ENCODE measurements around the gene HHEX.

The HHEX gene

DNA sequence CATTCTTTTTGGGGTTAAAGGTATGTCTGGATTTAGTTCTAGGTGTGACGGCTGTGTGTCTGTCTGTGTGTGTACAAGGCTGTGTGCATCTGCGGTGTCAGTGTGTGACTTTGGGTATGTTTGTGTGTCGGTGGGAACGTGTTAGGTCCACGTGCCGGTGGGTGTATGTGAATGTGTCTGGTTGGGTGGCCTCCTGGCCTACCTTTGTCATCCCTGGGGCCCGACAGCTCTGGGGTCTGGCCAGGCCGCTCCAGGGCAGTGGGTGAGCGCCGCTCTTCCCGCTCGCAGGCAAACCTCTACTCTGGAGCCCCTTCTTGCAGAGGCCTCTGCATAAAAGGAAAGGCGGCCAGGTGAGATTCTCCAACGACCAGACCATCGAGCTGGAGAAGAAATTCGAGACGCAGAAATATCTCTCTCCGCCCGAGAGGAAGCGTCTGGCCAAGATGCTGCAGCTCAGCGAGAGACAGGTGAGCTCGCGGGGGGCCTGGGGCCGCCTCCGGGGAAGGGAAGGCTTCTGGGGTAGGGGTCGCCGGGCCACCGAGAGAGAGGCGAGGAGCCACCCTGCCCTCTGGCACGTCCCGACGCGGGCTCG is 2.4 kb downstream of the HHEX start:
- no peaks in the 10 kb centered on the region for H4K20me1 ChIP-seq (ENCODE audit: insufficient read depth, low read length)
- H3K27ac ChIP-seq (ENCODE audit: low read length): no peak overlapping the region
- no peaks in the 10 kb centered on the region for H3K36me3 ChIP-seq (replicated peaks; ENCODE audit: insufficient read depth, low read length)
- no peak for DNase-seq
- H2AFZ ChIP-seq (ENCODE audit: low read length): no peak overlapping the region
- no peaks in the 10 kb centered on the region for H3K79me2 ChIP-seq (ENCODE audit: low read length)
- H3K9me3 ChIP-seq (replicated peaks; ENCODE audit: insufficient read depth, low read length): no peaks in the 10 kb centered on the region
- peak overlapping the region; percentile 49; the same call in 1 of the 2 replicates for H3K4me2 ChIP-seq (ENCODE audit: low read depth, low read length)
- TF ChIP-seq EZH2phosphoT487 (IDR thresholded peaks at IDR 0.05; ENCODE audit: low read length): no peak
- TF ChIP-seq, protein P1, sequence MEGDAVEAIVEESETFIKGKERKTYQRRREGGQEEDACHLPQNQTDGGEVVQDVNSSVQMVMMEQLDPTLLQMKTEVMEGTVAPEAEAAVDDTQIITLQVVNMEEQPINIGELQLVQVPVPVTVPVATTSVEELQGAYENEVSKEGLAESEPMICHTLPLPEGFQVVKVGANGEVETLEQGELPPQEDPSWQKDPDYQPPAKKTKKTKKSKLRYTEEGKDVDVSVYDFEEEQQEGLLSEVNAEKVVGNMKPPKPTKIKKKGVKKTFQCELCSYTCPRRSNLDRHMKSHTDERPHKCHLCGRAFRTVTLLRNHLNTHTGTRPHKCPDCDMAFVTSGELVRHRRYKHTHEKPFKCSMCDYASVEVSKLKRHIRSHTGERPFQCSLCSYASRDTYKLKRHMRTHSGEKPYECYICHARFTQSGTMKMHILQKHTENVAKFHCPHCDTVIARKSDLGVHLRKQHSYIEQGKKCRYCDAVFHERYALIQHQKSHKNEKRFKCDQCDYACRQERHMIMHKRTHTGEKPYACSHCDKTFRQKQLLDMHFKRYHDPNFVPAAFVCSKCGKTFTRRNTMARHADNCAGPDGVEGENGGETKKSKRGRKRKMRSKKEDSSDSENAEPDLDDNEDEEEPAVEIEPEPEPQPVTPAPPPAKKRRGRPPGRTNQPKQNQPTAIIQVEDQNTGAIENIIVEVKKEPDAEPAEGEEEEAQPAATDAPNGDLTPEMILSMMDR (IDR thresholded peaks at IDR 0.05; ENCODE audit: low read length): no peak
- no peak for TF ChIP-seq EZH2 (optimal IDR thresholded peaks at IDR 0.05; ENCODE audit: low read depth, low read length)
- peaks cover 68% of the 10 kb centered on the region for H3K27me3 ChIP-seq (replicated peaks; ENCODE audit: insufficient read depth, low read length)
- no peaks in the 10 kb centered on the region for H3K4me1 ChIP-seq (ENCODE audit: low read length)
- no peaks in the 10 kb centered on the region for H3F3A ChIP-seq (ENCODE audit: insufficient read depth, low read length)
- H3K9me2 ChIP-seq (replicated peaks; ENCODE audit: insufficient read depth, low read length): no peaks in the 10 kb centered on the region
- H3K4me3 ChIP-seq (ENCODE audit: low read length): peak overlapping the region; percentile 19; the same call in 1 of the 2 replicates
- H3K9ac ChIP-seq (ENCODE audit: low read length): no peak overlapping the region

DNA sequence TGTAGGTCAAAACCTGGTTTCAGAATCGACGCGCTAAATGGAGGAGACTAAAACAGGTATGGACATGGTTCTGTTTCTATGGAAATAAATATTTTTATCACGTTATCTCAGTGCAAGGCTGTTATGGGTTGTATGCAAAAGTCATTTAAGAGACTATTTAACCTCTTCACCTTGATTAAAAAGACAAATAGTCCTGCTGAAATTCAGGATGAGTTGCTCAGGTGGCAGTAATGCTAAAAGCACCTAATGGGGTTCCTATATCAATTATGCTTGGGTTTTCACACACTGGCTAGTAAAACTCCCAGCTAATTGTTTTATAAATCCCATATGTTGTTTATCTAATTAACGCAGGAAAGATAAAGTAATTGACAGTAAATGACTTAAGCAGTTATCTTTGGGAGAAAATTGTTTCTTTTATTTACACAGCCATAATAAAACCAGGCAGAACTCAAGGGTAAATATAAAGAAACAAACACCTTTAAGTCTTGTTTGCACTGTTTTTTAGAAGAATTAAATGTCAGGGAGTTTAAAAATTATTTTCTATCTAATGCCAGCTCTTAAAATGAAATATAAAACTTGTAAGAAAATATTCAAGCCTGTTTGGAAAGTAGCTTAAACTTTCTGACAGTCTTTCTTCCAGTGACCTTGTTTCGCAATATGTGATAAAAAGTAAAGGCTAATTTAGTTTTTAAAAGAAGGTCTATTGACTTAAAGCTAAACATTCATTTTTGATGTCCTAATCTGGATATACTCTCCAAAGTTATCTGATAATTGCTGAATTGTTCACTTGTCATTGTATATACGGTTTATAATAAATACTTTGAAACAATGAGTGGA is 3.2 kb downstream of the HHEX start:
- no peak for TF ChIP-seq EZH2 (optimal IDR thresholded peaks at IDR 0.05; ENCODE audit: low read depth, low read length)
- no peak for TF ChIP-seq EZH2phosphoT487 (IDR thresholded peaks at IDR 0.05; ENCODE audit: low read length)
- TF ChIP-seq, protein P1 (IDR thresholded peaks at IDR 0.05; ENCODE audit: low read length): no peak
- Histone ChIP-seq H3K9me3 (replicated peaks; ENCODE audit: insufficient read depth, low read length) (no peaks in the 10 kb centered on the region), H3K4me2 (ENCODE audit: low read depth, low read length) (peak overlapping the region; percentile 49; the same call in 1 of the 2 replicates), H3K27ac (ENCODE audit: low read length) (no peak overlapping the region), H3K9ac (ENCODE audit: low read length) (no peak overlapping the region), H3K36me3 (replicated peaks; ENCODE audit: insufficient read depth, low read length) (no peaks in the 10 kb centered on the region), H3K4me1 (ENCODE audit: low read length) (no peaks in the 10 kb centered on the region), H3K79me2 (ENCODE audit: low read length) (no peaks in the 10 kb centered on the region), H2AFZ (ENCODE audit: low read length) (no peak overlapping the region), H3F3A (ENCODE audit: insufficient read depth, low read length) (no peaks in the 10 kb centered on the region), H3K4me3 (ENCODE audit: low read length) (peak overlapping the region; percentile 19; the same call in 1 of the 2 replicates), H3K9me2 (replicated peaks; ENCODE audit: insufficient read depth, low read length) (no peaks in the 10 kb centered on the region), H4K20me1 (ENCODE audit: insufficient read depth, low read length) (no peaks in the 10 kb centered on the region), H3K27me3 (replicated peaks; ENCODE audit: insufficient read depth, low read length) (peaks cover 74% of the 10 kb centered on the region)
- DNase-seq: no peak

DNA sequence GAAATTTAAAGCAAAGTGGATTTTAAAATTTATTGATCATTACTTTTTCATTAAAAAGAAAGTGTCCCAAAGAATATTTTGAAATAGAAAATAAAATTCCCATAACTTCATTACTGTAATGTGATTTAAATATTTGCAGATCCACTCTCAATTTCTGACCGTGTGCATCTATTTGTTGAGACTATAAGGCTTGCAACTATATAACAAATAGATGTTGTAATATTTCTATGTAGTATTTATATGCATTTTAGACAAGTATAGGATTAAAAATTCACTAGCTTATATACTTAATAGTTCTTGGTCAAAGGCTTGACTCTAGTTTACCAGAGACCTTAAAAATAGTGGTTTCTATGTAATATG is 3.8 kb downstream of the HHEX start:
- H3K9ac ChIP-seq (ENCODE audit: low read length): no peak overlapping the region
- no peak for TF ChIP-seq EZH2phosphoT487 (IDR thresholded peaks at IDR 0.05; ENCODE audit: low read length)
- no peaks in the 10 kb centered on the region for H3F3A ChIP-seq (ENCODE audit: insufficient read depth, low read length)
- no peaks in the 10 kb centered on the region for H4K20me1 ChIP-seq (ENCODE audit: insufficient read depth, low read length)
- H3K79me2 ChIP-seq (ENCODE audit: low read length): no peaks in the 10 kb centered on the region
- DNase-seq: no peak
- no peak overlapping the region for H3K4me3 ChIP-seq (ENCODE audit: low read length)
- no peak overlapping the region for H2AFZ ChIP-seq (ENCODE audit: low read length)
- no peaks in the 10 kb centered on the region for H3K36me3 ChIP-seq (replicated peaks; ENCODE audit: insufficient read depth, low read length)
- H3K9me2 ChIP-seq (replicated peaks; ENCODE audit: insufficient read depth, low read length): no peaks in the 10 kb centered on the region
- no peak overlapping the region for H3K4me2 ChIP-seq (ENCODE audit: low read depth, low read length)
- no peak overlapping the region for H3K27ac ChIP-seq (ENCODE audit: low read length)
- H3K4me1 ChIP-seq (ENCODE audit: low read length): no peaks in the 10 kb centered on the region
- H3K9me3 ChIP-seq (replicated peaks; ENCODE audit: insufficient read depth, low read length): no peaks in the 10 kb centered on the region
- H3K27me3 ChIP-seq (replicated peaks; ENCODE audit: insufficient read depth, low read length): peaks cover 73% of the 10 kb centered on the region

All from MM.1S (cell line).